SK-N-SH (cell line): ENCODE measurements around the gene KIRREL1. TPM values are rescaled to one million over a fixed set of nuclear protein-coding genes. Genes with fewer than 3 reads are reported as not detected.
A peak's percentile ranks its signal among the peaks of the same experiment; 100 is the strongest.

Experiments
- CTCF ChIA-PET: fragments of 300-600, 350-600 bp; formaldehyde crosslinking; extraction: SDS; loops from one replicate; lab custom pipeline; 2021; lab: Yijun Ruan, JAX
- POLR2A ChIA-PET: fragments of 350-600 bp; sonication (Branson Sonifier 250); formaldehyde crosslinking; extraction: SDS; loops from one replicate; lab custom pipeline; 2020; ENCODE audit warnings: antibody characterized with exemption, inconsistent platforms; lab: Yijun Ruan, JAX
- DNase-seq: peaks from one replicate; pipeline ENCODE4 v3.0.0; 2012
- H2AFZ ChIP-seq: fragments of 200-600 bp; sonication (generic); 2 replicates; pipeline ENCODE4 v1.8.1; 2016; ENCODE audit warnings: antibody characterized with exemption, mild to moderate bottlenecking, low read depth
- H3F3A ChIP-seq: fragments of 200-600 bp; sonication (generic); replicated peaks from 2 replicates; pipeline ENCODE3; 2016; ENCODE audit warnings: antibody characterized with exemption, mild to moderate bottlenecking; ENCODE audit not compliant: insufficient read depth
- H3K27ac ChIP-seq, 2 experiments: fragments of 200-500 bp in 1 of 2; fragments of 200-600 bp in 1 of 2; sonication (Bioruptor generic) in 1 of 2; sonication (generic), shearing (Covaris generic) in 1 of 2; 2 replicates each; pipeline versions ENCODE4 v1.5.1 to v1.6.1; 2014 to 2016; ENCODE audit warnings: low read depth in 2 of 2, inconsistent platforms in 1 of 2, low read length in 1 of 2, mild to moderate bottlenecking in 1 of 2, mixed read lengths in 1 of 2
- H3K27me3 ChIP-seq: fragments of 200-600 bp; sonication (generic), shearing (Covaris generic); 2 replicates; pipeline ENCODE4 v1.6.1; 2016; ENCODE audit warnings: mixed run types; ENCODE audit not compliant: insufficient read depth
- H3K36me3 ChIP-seq, 2 experiments: fragments of 200-500 bp in 1 of 2; fragments of 200-600 bp in 1 of 2; sonication (Bioruptor generic) in 1 of 2; sonication (generic) in 1 of 2; replicated peaks in 1 of 2; 2 replicates each; pipeline versions ENCODE3 to v1.5.1; 2014 to 2016; ENCODE audit warnings: low read length in 1 of 2, mild to moderate bottlenecking in 1 of 2; ENCODE audit not compliant: insufficient read depth in 2 of 2, control insufficient read depth in 1 of 2
- H3K4me1 ChIP-seq, 2 experiments: fragments of 200-500 bp in 1 of 2; fragments of 200-600 bp in 1 of 2; sonication (Bioruptor generic) in 1 of 2; sonication (generic), shearing (Covaris generic) in 1 of 2; 2 replicates each; pipeline versions ENCODE4 v1.5.1 to v1.6.1; 2014 to 2016; ENCODE audit warnings: low read depth in 1 of 2, low read length in 1 of 2, mixed run types in 1 of 2; ENCODE audit not compliant: insufficient read depth in 2 of 2, control insufficient read depth in 1 of 2
- H3K4me2 ChIP-seq: fragments of 200-600 bp; sonication (generic), shearing (Covaris generic); 2 replicates; pipeline ENCODE4 v1.6.1; 2017; ENCODE audit warnings: mixed run types
- H3K4me3 ChIP-seq, 2 experiments: fragments of 200-500 bp in 1 of 2; fragments of 200-600 bp in 1 of 2; sonication (Bioruptor generic) in 1 of 2; sonication (generic), shearing (Covaris generic) in 1 of 2; 2 replicates each; pipeline versions ENCODE4 v1.5.1 to v1.8.1; 2014 to 2016; ENCODE audit warnings: low read depth in 2 of 2, inconsistent platforms in 1 of 2, low read length in 1 of 2, mild to moderate bottlenecking in 1 of 2, mixed read lengths in 1 of 2, moderate library complexity in 1 of 2
- H3K79me2 ChIP-seq: fragments of 200-600 bp; sonication (generic); 2 replicates; pipeline ENCODE4 v1.8.1; 2017; ENCODE audit warnings: mild to moderate bottlenecking; ENCODE audit not compliant: insufficient read depth
- H3K9ac ChIP-seq: fragments of 200-600 bp; sonication (generic); 2 replicates; pipeline ENCODE4 v1.6.1; 2017; ENCODE audit warnings: mixed run types
- H3K9me2 ChIP-seq: fragments of 200-600 bp; sonication (generic); 2 replicates; pipeline ENCODE4 v1.6.1; 2017; ENCODE audit warnings: mixed run types
- H3K9me3 ChIP-seq: fragments of 200-600 bp; sonication (generic); 2 replicates; pipeline ENCODE4 v1.6.1; 2017; ENCODE audit warnings: mixed run types, mild to moderate bottlenecking, moderate library complexity
- H4K20me1 ChIP-seq: fragments of 200-600 bp; sonication (generic); 2 replicates; pipeline ENCODE4 v1.6.1; 2017; ENCODE audit warnings: mild to moderate bottlenecking, mixed run types; ENCODE audit not compliant: insufficient read depth
- CHD2 ChIP-seq: fragments of 150-350 bp; IDR thresholded peaks from 2 replicates; pipeline ENCODE4 v1.6.1; 2018; ENCODE audit warnings: low read length; ENCODE audit not compliant: partially characterized antibody
- ELF1 ChIP-seq: IDR thresholded peaks from 2 replicates; pipeline ENCODE4 v1.4.0; 2012
- EZH2phosphoT487 ChIP-seq: fragments of 200-600 bp; sonication (generic); IDR thresholded peaks from 2 replicates; pipeline ENCODE4 v1.6.1; 2017; ENCODE audit warnings: low read depth, mixed run types, mild to moderate bottlenecking, antibody characterized with exemption, moderate library complexity, borderline replicate concordance
- FOXJ3 ChIP-seq: sonication (generic); formaldehyde crosslinking; IDR thresholded peaks from 2 replicates; pipeline ENCODE4 v1.5.1; 2020; ENCODE audit warnings: mild to moderate bottlenecking, missing genetic modification reagents
- FOXM1 ChIP-seq: IDR thresholded peaks from 2 replicates; pipeline ENCODE4 v1.4.0; 2012; ENCODE audit warnings: low read depth, mild to moderate bottlenecking
- GABPA ChIP-seq: IDR thresholded peaks from 2 replicates; pipeline ENCODE4 v1.4.0; 2012; ENCODE audit warnings: low read depth, mild to moderate bottlenecking
- GATA2 ChIP-seq: sonication (generic); formaldehyde crosslinking; IDR thresholded peaks from 2 replicates; pipeline ENCODE4 v1.5.0; 2020; ENCODE audit warnings: mild to moderate bottlenecking, missing genetic modification reagents
- NFIC ChIP-seq: IDR thresholded peaks from 2 replicates; pipeline ENCODE4 v1.4.0; 2012; ENCODE audit warnings: borderline replicate concordance
- RCOR1 ChIP-seq: fragments of 150-350 bp; IDR thresholded peaks from 2 replicates; pipeline ENCODE4 v1.6.1; 2017; ENCODE audit warnings: antibody characterized with exemption, low read length
- RFX5 ChIP-seq: IDR thresholded peaks from 2 replicates; pipeline ENCODE4 v1.6.1; 2012; ENCODE audit warnings: mild to moderate bottlenecking, improper control_type of control experiment, low read length
- RXRA ChIP-seq: IDR thresholded peaks from 2 replicates; pipeline ENCODE4 v1.4.0; 2012; ENCODE audit warnings: low read depth, mild to moderate bottlenecking, borderline replicate concordance
- SIN3A ChIP-seq: IDR thresholded peaks from 2 replicates; pipeline ENCODE4 v1.6.1; 2012; ENCODE audit warnings: low read depth, mild to moderate bottlenecking, low read length, moderate library complexity, borderline replicate concordance
- TAF1 ChIP-seq: IDR thresholded peaks from 2 replicates; pipeline ENCODE4 v1.6.1; 2012; ENCODE audit warnings: low read depth, mild to moderate bottlenecking, low read length, moderate library complexity, borderline replicate concordance
- YY1 ChIP-seq: IDR thresholded peaks from 2 replicates; pipeline ENCODE4 v1.4.0; 2012; ENCODE audit warnings: low read depth, mild to moderate bottlenecking
- WGBS: methylation state at CpG from one replicate; pipeline ENCODE4 v1.1.6; 2017; ENCODE audit warnings: low lambda C conversion rate; 5-methylcytosine and 5-hydroxymethylcytosine counted together
- polyA plus RNA-seq, 3 experiments: library from polyadenylated mRNA; depleted of rRNA; stranded (reverse); fragments of >200 nt; gene quantifications; 2 replicates each; pipeline ENCODE4 v1.2.3, GENCODE V29; 2012
- TF ChIP-seq, protein P1 (sequence below): fragments of 150-350 bp; IDR thresholded peaks from 2 replicates; pipeline ENCODE4 v1.6.1; 2017; ENCODE audit warnings: antibody characterized with exemption, low read length, low read depth, borderline replicate concordance
- TF ChIP-seq, protein P2 (sequence below): fragments of 150-350 bp; IDR thresholded peaks from 2 replicates; pipeline ENCODE4 v1.6.1; 2016; ENCODE audit warnings: mild to moderate bottlenecking, low read depth, low read length
- TF ChIP-seq, protein P3 (sequence below): IDR thresholded peaks from 2 replicates; pipeline ENCODE4; 2012

KIRREL1 gene
- polyA plus RNA-seq, 1 of the 3 experiments (the other 2 are of a cell fraction), result 47.8 TPM

GRCh38 chr1:158016651-158017335, 23.3 kb downstream of the KIRREL1 start (continued):
- TF ChIP-seq FOXM1, result no peak

- no peak overlapping the region for H3K4me3 ChIP-seq
- no peaks in the 10 kb centered on the region for H3K9me2 ChIP-seq
- peaks cover 0 to 4% of the 10 kb centered on the region in 2 experiments for H3K36me3 ChIP-seq
- peaks cover 47 to 92% of the 10 kb centered on the region in 2 experiments for H3K4me1 ChIP-seq
- no peaks in the 10 kb centered on the region for H3K27me3 ChIP-seq
- POLR2A ChIA-PET, result no interaction called here
- peak overlapping the region; percentile 73; the same call in 1 of the 2 replicates for H3K9ac ChIP-seq
- H3K79me2 ChIP-seq, result peaks cover 90% of the 10 kb centered on the region
- peak overlapping the region; percentile 75 for H3K4me2 ChIP-seq
- TF ChIP-seq, protein P1, sequence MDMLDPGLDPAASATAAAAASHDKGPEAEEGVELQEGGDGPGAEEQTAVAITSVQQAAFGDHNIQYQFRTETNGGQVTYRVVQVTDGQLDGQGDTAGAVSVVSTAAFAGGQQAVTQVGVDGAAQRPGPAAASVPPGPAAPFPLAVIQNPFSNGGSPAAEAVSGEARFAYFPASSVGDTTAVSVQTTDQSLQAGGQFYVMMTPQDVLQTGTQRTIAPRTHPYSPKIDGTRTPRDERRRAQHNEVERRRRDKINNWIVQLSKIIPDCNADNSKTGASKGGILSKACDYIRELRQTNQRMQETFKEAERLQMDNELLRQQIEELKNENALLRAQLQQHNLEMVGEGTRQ, result no peak
- no peak for TF ChIP-seq EZH2phosphoT487
- 0 out of 2 replicates have a peak, but pooled peaks have one; percentile 10 for TF ChIP-seq NFIC
- no peaks in the 10 kb centered on the region for H3K9me3 ChIP-seq
- peaks cover 44% of the 10 kb centered on the region for H3F3A ChIP-seq
- no peak for DNase-seq
- H4K20me1 ChIP-seq, result no peaks in the 10 kb centered on the region
- H3K27ac ChIP-seq, result peak overlapping the region; percentile 99 to 100
- CTCF ChIA-PET, result no interaction called here
- no peak overlapping the region for H2AFZ ChIP-seq
- WGBS, result 54% methylated on average over 4 of the region's 4 CpGs
Measured at GRCh38 chr1:158017800-158018595, 24.6 kb downstream of the KIRREL1 start.

- H3K9ac ChIP-seq, result peak overlapping the region; percentile 73
- peak overlapping the region; percentile 99 to 100 for H3K27ac ChIP-seq
- peaks cover 40 to 89% of the 10 kb centered on the region in 2 experiments for H3K4me1 ChIP-seq
- no peaks in the 10 kb centered on the region for H4K20me1 ChIP-seq
- H3K4me2 ChIP-seq, result peak overlapping the region; percentile 75
- DNase-seq, result no peak
- H3K27me3 ChIP-seq, result no peaks in the 10 kb centered on the region
- POLR2A ChIA-PET, result no interaction called here
- H2AFZ ChIP-seq, result no peak overlapping the region
- peak overlapping the region; percentile 12 to 38; a peak in 3 of 4 replicates for H3K4me3 ChIP-seq
- peaks cover 44% of the 10 kb centered on the region for H3F3A ChIP-seq
- CTCF ChIA-PET, result interaction anchor here (0.6 kb wide), 1 partner anchor 20 kb away, joined by 3 read pairs; no protein-coding TSS in a partner anchor
- H3K9me3 ChIP-seq, result no peaks in the 10 kb centered on the region
- no peaks in the 10 kb centered on the region for H3K9me2 ChIP-seq
- WGBS, result 0% methylated on average over 4 of the region's 4 CpGs
- H3K79me2 ChIP-seq, result peaks cover 90% of the 10 kb centered on the region
- peaks cover 0 to 4% of the 10 kb centered on the region in 2 experiments for H3K36me3 ChIP-seq
- TF ChIP-seq, protein P2, sequence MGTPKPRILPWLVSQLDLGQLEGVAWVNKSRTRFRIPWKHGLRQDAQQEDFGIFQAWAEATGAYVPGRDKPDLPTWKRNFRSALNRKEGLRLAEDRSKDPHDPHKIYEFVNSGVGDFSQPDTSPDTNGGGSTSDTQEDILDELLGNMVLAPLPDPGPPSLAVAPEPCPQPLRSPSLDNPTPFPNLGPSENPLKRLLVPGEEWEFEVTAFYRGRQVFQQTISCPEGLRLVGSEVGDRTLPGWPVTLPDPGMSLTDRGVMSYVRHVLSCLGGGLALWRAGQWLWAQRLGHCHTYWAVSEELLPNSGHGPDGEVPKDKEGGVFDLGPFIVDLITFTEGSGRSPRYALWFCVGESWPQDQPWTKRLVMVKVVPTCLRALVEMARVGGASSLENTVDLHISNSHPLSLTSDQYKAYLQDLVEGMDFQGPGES, result no peak
- TF ChIP-seq GABPA, result no peak
- TF ChIP-seq RFX5, result no peak
- TF ChIP-seq ELF1, result 0 out of 2 replicates have a peak, but pooled peaks have one; percentile 19
- no peak for TF ChIP-seq SIN3A
- peak; percentile 78; the same call in 1 of the 2 replicates for TF ChIP-seq TAF1
- TF ChIP-seq, protein P3, sequence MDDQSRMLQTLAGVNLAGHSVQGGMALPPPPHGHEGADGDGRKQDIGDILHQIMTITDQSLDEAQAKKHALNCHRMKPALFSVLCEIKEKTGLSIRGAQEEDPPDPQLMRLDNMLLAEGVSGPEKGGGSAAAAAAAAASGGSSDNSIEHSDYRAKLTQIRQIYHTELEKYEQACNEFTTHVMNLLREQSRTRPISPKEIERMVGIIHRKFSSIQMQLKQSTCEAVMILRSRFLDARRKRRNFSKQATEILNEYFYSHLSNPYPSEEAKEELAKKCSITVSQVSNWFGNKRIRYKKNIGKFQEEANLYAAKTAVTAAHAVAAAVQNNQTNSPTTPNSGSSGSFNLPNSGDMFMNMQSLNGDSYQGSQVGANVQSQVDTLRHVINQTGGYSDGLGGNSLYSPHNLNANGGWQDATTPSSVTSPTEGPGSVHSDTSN, result peak; percentile 63
- TF ChIP-seq RXRA, result peak; percentile 78
- TF ChIP-seq FOXJ3 (CRISPR knock-in tag), result no peak
- TF ChIP-seq RCOR1, result no peak
- TF ChIP-seq YY1, result peak; percentile 80; the same call in 1 of the 2 replicates
- no peak for TF ChIP-seq GATA2 (CRISPR knock-in tag)
- peak; percentile 65 for TF ChIP-seq NFIC
- TF ChIP-seq CHD2, result no peak
Measured at GRCh38 chr1:158019171-158019868, 25.9 kb downstream of the KIRREL1 start.
